ENCODE measurements around the gene COPZ2.
A peak's percentile ranks its signal among the peaks of the same experiment; 100 is the strongest.
"Not testable (repeated sequence)": the region's sequence is repeated elsewhere in the genome, so short reads cannot be mapped to it uniquely, and the experiment has no call there.

COPZ2 gene, protein sequence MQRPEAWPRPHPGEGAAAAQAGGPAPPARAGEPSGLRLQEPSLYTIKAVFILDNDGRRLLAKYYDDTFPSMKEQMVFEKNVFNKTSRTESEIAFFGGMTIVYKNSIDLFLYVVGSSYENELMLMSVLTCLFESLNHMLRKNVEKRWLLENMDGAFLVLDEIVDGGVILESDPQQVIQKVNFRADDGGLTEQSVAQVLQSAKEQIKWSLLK

GRCh38 chr17:48037036-48037837 lies at the start of gene COPZ2:
TSS of gene COPZ2 (minus strand) at chr17:48037797. CDS start at chr17:48037777, 20 bp downstream.
- peak in 14 of 51 donors; percentile 9 to 47 (median 22) for DNase-seq

- no peak for DNase-seq
Observed at GRCh38 chr17:48084932-48085331, 47.3 kb upstream of the COPZ2 start.

DNA sequence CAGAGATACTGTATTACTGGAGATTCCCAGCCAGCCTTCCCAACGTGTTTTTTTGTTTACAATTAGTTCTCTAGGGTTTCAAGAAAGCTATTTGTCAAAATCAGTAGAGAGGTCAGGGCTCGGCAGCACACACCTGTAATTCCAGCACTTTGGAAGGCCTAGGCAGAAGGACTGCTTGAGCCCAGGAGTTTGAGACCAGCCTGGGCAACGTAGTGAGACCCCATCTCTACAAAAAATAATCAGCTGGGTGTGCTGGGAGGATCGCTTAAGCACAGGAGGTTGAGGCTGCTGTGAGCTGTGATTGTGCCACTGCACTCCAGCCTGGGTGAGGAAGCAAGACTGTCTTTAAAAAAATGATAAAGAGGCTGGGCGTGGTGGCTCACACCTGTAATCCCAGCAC lies 44.3 kb upstream of the COPZ2 start:
- DNase-seq = no peak

DNA sequence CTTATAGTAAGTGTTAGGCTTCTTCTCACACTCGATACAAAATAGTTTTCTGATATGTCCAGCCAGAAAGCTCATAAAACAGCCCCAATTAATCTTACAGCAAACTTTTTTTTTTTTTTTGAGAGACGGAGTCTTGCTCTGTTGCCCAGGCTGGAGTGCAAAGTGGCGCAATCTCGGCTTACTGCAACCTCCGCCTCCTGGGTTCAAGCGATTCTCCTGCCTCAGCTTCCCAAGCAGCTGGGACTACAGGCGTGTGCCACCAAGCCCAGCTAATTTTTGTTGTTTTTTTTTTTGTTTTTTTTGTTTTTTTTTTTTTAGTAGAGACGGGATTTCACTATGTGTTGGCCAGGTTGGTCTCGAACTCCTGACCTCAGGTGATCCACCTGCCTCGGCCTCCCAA lies 39.6 kb upstream of the COPZ2 start:
- not testable (repeated sequence) for DNase-seq

GRCh38 chr17:48074322-48075081 lies 36.9 kb upstream of the COPZ2 start:
- peak in 34 of 51 donors; percentile 3 to 89 (median 40) for DNase-seq

DNA sequence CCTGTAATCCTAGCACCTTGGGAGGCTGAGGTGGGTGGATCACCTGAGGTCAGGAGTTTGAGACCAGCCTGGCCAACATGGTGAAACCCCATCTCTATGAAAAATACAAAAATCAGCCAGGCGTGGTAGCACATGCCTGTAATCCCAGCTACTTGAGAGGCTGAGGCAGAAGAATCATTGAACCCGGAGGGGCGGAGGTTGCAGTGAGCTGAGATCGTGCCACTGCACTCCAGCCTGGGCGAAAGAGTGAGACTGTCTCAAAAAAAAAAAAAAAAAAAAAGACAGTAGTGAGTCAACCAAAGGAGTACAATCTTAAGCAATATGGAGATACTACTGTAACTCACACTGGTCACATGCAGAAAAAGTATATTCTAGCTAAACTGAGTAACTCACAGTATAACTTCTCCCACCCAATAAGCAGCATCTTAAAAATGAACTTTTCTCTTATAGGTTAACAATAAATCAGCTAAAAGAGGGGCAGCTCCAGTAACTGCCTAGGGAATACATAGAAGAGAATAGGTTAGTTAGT lies 36.0 kb upstream of the COPZ2 start:
- DNase-seq = not testable (repeated sequence)

DNA sequence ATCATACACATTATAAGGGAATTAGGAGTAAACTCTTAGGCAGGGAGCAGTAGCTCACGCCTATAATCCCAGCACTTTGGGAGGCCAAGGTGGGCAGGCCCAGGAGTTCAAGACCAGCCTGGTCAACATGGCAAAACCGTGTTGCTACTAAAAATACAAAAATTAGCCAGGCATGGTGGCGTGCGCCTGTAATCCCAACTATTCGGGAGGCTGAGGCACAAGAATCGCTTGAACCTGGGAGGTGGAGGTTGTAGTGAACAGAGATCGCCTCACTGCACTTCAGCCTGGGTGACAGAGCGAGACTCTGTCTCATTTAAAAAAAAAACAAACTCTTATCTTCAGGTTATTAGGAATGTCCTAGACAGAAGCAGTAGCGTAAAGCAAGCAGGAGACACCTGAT lies 35.2 kb upstream of the COPZ2 start:
- not testable (repeated sequence) for DNase-seq

DNA sequence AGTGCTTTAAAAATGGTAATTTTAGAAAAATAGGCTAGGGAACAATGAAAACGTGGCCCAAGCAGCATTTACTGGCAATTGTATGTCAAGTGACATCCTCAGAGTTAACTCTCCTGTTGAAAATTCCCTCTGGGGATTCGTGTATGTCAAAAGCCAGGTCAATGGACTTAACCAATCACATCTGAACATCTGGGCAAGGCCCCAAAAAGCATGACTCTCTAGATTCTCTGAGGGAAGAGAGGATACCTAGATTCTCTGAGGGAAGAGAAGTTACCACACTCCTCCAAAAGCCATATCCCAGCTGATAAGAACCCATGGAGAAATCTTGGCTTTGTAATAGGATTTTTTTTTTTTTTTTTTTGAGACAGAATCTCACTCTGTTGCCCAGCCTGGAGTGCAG lies 34.1 kb upstream of the COPZ2 start:
- no peak for DNase-seq

DNA sequence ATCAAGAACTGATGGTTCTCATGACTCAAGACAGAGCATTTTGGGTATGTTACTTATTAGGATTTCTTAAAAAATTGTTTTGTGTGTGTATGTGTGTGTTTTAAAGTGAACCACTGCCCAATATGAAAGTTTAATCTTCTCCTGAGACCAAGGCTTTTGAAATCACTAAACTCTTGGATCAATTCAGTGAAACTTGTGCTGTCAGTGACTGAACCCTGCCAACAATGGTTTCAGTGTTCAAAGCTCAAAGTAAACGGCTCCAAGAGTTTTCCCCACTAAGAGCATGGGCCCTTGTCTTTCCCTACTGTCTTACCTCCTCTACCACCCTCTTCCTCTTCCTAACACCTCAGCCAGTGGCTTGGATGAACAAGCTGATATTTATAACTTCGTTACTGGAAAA lies 32.6 kb upstream of the COPZ2 start:
- no peak for DNase-seq

GRCh38 chr17:48068491-48068961 lies 30.9 kb upstream of the COPZ2 start:
- no peak for DNase-seq

- DNase-seq = not testable (repeated sequence)
Observed at GRCh38 chr17:48067808-48068207, 30.2 kb upstream of the COPZ2 start.

DNA sequence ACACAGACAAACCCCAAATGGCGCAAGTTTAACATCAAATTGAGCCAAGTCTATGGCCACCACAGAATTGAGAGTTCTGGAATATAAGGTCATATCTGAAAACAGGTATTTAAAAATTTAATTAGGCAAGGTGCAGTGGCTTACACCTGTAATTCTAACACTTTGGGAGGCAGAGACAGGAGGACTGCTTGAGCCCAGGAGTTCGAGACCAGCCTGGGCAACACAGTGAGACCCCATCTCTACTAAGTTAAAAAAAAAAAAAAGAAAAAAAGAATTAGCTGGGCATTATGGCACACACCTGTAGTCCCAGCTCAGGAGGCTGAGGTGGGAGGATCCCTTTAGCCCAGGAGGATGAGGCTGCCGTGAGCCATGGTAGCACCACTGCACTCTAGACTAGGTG lies 29.6 kb upstream of the COPZ2 start:
- no peak for DNase-seq

DNA sequence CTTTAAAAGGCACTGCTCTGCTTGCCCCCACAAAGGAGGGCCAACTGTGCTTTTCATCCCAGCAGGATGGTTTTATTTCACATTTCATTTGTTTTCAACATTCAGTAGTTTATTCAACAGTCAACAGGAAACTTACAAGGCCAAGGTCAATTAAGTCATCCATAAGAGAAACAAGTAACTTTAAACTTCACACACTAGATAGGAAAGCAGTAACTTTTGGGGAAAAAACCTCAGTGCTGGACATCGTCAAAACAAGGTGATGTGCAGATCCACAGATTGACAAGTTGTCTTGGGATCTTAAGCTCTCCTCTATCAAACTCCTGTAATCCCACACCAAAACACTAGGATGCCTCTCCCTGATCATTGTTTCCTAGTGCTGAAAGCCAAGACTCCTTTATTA lies 29.1 kb upstream of the COPZ2 start:
- DNase-seq = no peak

DNA sequence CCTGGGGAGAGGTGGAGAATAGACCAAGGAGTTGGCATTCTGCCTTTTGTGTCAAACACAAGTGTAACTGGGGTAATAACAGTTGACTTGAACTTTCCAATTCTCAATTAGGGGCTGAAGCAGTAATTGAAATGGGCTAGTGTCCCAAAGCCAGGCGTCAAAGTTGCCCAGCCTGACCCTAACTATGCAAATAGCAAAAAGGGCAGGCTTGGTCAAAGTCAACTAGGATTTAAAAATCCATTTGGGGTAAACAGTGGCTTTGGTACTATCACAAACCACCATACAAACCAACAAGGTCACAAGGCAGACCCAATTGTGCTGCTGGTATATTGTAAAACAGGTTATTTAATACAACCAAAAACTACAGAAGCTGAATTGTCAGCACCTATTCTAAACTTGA lies 28.6 kb upstream of the COPZ2 start:
- DNase-seq = no peak

DNA sequence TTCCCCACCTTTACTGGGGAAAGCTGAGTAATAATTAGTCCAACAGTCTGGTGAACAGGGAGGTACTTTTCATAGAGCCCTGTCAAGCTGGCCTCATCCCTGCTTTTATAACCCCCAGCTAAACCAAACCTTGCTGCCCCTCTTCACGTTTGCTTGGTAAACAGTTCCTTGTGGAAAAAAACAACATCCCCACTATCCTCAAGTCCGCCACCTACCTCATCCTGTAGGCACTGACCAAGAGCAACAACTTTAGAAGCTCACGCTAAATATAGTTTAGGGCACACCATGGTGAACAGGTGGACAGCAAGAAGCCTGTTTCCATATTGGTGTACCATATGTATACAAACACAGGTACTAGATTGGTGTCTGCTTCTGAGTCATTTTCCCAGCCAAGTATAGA lies 27.0 kb upstream of the COPZ2 start:
- no peak for DNase-seq

DNA sequence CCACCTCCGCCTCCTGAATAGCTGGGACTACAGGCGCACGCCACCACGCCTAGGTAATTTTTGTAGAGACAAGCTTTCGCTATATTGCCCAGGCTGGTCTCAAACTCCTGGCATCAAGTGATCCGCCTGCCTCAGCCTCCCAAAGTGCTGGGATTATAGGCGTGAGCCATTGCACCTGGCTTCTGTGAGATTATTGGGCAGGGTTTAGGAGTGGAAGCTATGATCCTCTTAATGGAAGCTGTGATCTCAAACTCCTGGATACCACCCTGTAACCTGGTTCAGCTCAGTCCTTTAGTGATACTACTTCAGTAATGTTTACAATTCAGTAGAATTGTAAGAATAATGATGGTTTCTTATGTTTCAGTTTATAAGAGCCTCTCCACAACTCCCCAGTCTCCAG lies 24.7 kb upstream of the COPZ2 start:
- DNase-seq = no peak

DNA sequence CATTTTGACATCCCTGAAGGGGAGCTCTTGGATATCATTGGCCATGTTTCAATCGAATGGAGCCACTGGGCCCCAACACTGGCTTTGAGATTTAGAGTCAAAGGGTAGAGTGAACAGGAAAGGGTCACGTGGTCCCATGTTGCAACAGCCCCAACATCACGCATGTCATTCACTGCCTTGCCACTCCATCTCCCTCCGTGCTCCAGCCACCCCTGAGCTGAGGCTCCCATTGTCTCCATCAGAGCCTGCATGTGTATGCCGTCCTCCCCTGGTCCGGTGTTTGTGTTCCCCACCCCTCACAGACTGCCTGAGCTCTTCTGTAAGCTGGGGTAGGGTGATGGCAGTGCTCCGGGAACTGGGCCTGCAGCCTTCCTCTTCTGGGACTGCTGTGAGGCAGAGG lies 22.7 kb upstream of the COPZ2 start:
- no peak for DNase-seq

GRCh38 chr17:48059125-48059668 lies 21.6 kb upstream of the COPZ2 start:
- no peak for DNase-seq

- DNase-seq = no peak
Observed at GRCh38 chr17:48058393-48059124, 21.0 kb upstream of the COPZ2 start.

DNA sequence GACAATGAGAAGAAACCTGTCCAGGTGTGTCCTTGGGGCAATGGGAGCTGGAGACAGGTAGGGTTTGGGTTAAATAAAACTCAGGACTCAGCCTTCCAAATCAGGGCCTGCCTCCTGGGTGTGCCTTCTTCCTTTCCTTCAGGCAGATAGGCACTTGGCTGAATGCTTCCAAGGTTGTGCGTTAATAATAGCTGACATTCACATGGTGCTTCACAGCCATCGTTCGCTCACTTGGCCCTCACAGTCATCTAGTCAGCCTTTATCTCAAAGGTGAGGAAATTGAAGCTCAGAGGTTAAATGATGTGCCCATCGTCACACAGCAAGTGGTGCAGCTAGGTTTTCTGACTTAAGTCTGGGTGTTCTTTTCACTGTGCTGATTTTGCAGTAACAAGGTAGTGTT lies 20.0 kb upstream of the COPZ2 start:
- no peak for DNase-seq

DNA sequence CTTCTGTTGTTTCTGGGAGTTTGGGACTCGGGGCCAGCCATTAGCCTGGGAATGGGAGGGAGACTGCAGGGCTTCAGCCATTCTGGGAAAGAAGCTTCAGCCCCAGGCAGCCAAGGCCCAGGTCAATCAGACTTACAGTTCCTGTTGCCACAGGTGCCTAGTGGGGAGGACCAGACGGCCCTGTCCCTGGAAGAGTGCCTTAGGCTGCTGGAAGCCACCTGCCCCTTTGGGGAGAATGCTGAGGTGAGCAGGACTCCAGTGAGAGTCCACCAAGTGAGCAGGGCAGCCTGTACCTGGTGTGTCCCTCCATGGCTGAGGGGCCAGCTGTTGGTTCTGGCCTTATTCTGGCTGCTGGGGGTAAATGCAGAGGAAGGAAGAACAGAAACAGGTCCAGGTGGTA lies 19.3 kb upstream of the COPZ2 start:
- no peak for DNase-seq

Data from hypothalamus (tissue), 51 donors.